Stimulated activated CD8-positive, alpha-beta memory T cell treated with anti-CD3 and anti-CD28 coated beads, Interleukin-7, amount 100 ng/mL, for 24 hours (primary cell): ENCODE measurements around the gene RAB11FIP3.
"Not testable (repeated sequence)": the region's sequence is repeated elsewhere in the genome, so short reads cannot be mapped to it uniquely, and the experiment has no call there.

Source experiments
- DNase-seq: peaks from one replicate; pipeline ENCODE4 v3.0.0-alpha.2; 2020; ENCODE audit warnings: low read depth

Gene RAB11FIP3

DNA sequence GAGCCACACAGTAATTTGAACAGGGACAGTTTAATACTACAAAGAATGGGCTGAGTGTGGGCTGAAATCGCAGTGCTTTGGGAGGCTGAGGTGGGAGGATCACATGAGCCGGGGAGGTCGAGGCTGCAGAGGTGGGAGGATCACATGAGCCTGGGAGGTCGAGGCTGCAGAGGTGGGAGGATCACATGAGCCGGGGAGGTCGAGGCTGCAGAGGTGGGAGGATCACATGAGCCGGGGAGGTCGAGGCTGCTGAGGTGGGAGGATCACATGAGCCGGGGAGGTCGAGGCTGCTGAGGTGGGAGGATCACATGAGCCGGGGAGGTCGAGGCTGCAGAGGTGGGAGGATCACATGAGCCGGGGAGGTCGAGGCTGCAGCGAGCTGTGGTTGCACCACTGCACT, 69.2 kb downstream of the RAB11FIP3 start:
- not testable (repeated sequence) for DNase-seq

DNA sequence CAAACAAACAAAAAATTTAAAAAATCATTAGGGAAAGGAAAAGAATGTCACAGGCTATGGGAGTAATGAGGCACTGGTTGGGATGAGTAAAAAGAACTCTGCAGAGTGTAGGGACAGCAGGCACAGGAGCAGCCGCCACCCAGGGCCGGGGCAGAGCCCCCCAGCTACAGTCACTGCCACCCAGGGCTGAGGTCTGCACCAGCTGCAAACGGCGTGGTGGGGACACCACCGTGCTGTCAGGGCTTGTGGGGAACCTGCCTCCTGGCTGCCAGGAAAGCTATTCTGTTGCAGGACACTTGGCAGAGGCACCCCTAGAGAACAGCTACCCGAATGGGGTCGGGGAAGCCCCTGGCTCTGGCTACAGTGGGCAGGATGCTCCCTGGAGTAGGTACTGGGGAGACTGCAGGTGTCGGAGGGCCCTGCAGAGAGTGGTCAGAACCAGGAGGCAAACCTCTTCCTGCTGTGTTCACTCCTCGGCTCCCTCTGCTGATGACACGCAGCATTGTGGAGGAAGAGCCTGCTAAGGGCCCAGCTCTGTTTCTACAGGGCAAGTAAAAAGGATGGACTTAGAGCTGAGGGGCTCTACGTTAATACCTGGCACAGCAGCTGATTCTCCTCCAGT, 69.8 kb downstream of the RAB11FIP3 start:
- no peak for DNase-seq

DNA sequence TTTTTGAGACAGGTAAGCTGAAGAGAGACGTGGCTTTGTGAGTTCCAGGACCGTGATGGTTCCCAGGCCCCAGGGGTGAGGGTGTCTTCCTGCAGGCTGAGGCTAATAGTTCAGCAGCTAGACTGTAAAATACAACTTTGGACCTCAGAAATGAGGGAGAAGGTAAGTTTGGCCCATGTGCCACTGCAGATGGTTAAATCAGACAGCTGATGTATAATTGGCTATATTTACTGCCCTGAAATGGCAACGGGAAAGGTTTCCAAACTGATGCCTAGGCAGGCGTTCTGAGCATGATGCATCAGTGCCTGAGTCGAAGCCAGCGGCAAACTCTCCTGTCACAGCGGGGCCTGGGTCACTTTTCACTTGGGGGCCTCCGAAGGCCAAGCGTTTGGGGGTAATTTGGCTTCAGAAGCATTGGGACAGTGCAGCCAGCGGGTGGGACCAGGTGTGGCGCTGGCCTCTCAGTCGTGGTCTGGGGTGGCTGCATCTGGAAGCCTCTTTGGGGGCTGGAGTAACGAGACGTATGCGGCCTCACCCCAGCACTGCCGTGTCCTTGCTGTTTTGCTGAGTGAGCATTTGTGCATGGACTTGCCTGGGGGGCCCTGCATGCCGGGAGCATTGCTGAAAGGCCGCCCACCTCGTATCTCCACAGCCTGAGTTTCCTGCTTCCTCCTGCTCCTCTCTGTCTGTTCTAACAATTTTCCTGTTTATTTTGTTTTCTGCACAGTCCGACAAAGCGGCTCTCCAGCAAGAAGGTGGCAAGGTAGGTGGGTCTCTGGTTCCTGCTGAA, 70.8 kb downstream of the RAB11FIP3 start:
- no peak for DNase-seq

DNA sequence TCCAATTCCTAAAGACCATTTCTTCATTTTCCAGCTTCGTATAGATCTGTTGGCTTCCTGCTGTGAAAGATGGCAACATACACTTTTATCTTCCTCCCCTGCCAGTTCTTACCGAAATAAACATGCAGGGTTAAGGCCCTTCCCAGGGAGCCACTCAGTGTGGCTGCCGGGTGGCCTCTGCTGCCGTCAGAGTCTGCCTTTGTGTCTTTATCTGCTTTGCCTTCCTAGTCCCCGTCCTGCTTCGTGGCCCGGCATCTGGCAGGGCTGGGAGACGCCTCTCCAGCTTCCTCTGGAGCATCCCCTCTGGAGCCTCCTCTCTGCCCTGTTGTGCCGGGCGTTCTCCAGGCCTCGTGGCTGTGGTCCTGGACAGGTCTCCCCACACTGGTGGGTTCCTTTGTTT, 71.8 kb downstream of the RAB11FIP3 start:
- no peak for DNase-seq

DNA sequence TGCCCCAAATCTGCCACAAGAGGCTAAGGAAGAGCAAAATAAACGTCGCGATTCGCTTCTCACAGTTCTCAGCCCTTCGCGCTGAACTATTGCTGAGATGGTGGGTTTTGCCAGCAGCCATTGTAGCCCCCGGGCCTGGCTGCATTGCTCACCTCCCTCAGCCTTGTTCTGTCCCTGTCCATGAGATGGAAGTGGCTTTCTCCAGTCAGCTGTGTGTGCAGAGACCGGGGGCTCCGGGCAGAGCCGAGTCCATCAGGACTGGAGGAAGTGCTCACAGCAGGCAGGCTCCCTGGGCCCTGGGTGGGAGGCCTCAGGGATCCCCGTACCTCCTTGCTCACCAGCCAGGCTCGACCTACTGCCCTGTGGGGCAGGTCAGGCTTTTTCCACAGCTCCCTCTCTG, 74.5 kb downstream of the RAB11FIP3 start:
- DNase-seq, result no peak

DNA sequence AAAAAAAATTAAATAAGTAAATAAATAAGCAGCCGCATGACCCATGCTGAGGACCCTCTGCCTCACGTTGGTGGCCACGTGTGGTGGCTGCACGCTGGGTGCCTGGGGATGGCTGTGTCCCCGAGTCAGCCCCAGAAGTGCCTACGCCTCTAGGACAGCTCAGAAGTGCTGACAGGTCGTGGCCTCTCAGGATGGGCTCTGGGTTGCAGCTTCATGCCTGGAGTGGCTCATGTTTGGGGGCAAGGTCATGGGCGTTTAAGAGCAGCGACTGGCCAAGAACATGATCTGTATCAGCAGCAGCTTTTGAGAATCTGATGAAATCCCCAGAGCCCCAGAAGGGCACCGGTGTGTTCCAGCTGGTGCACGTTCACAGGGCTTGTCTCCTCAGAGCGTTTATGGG, 75.3 kb downstream of the RAB11FIP3 start:
- no peak for DNase-seq

DNA sequence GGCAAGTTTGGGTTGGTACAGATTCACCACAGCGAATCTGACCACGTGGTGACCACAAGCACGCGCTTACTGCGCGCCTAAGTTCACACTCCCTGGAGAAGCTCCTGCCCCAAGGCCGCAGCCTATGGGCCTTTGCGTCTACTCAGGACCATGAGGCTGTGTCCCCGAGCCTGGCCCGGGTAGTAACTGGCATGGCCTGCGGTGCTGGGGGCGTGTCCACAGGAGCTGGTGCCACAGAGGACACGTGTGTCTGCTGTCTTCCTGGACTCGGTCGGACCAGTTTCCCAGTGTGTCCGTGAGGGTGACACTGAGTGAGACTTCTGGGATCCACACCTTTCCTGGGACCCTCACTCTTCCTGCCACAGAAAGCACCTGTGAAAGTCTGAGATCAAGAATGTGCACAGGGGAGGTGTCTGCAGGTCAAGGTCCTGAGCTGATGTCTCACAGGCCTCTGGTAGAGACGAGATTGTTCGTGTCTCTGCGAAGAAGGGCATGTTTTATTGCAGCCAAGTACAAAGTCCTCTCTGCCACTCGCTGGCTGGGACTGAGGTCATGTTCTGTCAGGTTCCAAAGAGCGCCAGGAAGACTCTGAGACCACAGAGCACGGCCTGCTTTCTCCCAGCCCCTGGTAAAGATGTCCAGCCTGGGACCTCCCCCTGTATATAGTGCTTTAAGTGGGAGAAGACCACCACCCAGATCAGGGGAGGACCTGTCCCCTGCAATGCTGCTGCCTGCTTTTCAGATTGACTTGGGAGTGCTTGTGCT, 76.9 kb downstream of the RAB11FIP3 start:
- no peak for DNase-seq

DNA sequence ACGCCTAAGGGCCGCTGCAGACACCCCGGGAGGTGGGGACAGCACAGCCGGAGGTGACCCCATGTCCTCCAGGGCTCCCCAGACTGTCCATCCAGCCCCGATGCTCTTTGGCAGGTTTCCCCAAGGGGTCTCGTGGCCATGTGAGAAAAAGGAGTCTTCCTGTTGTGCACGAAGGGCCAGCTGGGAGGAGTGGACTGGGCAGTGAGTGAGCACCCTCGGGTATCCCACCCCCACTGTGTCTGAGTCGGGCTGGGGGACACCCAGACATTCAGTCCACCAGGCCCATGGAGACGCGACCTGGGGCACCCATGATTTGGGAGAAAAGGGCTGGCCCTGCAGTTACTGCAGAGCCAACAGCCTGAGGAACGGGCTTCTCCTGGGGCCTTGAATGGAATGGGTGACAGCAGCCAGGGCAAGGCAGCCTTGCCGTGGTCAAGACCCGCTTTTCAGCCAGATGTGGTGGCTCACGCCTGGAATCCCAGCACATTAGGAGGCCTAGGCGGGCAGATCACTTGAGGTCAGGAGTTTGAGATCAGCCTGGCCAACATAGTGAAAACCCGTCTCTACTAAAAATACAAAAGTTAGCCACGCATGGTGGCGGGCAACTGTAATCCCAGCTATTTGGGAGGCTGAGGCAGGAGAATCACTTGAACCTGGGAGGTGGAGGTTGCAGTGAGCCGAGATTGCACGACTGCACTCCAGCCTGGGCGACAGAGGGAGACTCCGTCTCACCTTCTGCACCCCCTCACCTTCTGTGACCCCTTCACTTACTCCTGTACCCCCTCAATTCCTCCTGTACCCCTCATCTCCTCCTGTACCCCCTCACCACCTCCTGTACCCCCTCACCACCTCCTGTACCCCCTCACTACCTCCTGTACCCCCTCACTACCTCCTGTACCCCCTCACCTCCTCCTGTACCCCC, 78.0 kb downstream of the RAB11FIP3 start:
- DNase-seq, result no peak

DNA sequence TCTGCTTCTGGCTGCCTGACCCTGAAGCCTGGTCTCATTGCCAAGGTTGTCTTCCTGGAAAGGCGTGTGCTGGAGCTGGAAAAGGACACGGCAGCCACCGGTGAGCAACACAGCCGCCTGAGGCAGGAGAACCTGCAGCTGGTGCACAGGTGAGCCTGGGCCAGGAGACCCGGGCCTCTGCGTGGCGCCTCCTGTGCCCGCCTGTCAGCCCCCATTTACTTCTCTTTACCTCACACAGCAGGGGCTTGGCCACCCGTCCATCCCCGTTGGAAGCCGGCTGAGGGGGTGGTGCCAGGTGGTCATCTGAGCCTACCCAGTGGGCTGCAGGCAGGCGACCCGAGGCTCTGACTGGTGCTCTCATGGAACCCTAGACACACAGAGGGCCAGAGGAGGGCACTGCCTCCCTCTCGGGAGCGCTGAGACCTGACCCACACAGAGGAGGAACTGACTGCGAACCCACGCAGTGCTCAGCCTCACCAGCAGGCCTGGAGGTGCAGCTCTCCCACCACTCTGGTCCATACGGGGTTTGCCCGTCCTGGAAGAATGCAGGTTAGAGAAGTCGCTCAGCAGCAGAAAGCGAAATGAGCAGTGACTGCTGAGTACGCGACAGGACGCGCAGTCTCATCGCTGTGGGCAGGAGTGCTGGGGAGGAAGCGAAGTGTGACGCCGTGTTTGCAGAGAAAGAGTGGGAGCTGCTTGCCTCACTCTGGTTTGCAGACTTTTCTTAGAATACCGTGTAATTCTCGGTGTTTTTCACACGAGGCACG, 80.2 kb downstream of the RAB11FIP3 start:
- no peak for DNase-seq

DNA sequence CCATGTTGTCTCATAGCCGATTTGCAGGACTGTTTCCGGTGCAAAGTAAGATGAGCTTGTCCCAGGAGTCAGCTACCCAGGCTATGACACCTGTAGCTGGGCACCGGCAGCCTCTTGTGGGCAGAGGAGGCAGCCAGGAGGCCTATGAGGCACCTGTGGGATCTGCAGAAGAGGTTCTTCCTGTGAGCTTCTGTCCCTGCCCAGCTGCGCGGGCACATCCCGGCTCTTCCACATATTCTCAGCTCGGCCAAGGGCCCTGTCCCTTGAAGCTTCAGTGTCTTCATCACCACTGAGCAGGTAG, 80.7 kb downstream of the RAB11FIP3 start:
- no peak for DNase-seq

DNA sequence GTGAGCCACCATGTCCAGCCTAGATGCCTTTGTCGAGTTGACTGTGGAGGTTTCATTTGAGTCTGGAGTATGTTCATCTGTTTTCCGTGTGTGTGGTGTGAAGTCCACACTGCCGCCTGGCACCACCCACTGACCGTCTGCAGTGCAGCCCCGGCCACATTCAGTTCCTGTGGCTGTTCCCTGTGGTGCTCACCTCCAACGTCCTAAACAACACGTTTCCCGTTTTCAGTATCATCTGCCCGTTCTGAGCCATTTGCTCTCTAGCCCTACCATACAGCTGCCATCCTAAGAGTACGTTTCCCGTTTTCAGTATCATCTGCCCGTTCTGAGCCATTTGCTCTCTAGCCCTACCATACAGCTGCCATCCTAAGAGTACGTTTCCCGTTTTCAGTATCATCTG, 82.1 kb downstream of the RAB11FIP3 start:
- DNase-seq, result not testable (repeated sequence)

DNA sequence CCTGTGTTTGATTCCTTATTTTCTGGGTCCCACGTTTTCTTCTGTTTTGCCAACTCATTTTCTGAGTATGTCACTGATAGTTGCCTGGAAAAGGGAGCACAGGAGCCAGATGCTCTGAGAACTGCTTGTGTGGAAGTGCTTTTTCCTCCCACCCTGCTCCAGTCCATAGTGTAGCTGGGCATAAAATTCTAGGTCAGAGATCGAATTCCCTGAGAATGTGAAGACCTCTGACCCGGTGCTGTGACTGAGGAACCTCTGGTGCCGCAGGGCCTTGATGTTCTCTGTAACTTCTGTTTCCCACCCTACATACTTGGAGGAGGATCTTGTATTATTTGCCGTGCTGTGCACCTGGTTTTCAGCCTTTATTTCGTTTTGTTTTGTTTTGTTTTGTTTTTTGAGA, 82.5 kb downstream of the RAB11FIP3 start:
- DNase-seq, result no peak

DNA sequence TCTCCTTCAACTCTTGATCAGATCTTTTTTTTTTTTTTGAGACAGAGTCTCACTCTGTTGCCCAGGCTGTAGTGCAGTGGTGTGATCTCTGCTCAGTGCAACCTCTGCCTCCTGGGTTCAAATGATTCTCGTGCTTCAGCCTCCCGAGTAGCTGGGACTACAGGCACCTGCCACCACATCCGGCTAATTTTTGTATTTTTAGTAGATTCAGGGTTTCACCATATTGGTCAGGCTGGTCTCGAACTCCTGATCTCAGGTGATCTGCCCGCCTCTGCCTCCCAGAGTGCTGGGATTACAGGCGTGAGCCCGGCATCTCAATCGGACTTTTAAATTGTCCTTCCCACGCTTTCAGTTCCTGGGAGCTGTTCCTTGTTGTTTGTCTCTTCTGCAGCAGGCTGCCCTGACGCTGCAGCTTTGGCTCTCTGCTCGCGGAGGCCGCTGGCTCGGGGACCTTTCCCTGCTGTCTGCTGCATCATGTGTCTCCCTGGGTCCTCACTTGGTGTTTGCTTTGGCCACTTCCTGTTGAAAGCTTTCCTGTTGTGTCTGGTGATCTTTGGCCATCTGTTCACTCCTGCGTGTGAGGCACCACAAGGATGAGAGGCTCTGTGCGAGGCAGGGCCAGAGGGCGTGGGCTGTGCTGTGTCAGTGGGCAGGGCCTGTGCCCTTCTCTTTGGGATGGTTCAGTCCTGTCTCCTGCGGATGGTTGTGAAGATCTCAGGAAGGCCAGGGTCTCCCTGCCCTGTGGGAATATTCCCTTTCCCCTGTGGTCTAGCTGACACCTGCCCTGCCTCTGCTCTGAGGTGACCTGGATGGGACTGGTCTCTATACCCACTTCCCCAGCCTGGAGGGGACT, 83.7 kb downstream of the RAB11FIP3 start:
- no peak for DNase-seq

DNA sequence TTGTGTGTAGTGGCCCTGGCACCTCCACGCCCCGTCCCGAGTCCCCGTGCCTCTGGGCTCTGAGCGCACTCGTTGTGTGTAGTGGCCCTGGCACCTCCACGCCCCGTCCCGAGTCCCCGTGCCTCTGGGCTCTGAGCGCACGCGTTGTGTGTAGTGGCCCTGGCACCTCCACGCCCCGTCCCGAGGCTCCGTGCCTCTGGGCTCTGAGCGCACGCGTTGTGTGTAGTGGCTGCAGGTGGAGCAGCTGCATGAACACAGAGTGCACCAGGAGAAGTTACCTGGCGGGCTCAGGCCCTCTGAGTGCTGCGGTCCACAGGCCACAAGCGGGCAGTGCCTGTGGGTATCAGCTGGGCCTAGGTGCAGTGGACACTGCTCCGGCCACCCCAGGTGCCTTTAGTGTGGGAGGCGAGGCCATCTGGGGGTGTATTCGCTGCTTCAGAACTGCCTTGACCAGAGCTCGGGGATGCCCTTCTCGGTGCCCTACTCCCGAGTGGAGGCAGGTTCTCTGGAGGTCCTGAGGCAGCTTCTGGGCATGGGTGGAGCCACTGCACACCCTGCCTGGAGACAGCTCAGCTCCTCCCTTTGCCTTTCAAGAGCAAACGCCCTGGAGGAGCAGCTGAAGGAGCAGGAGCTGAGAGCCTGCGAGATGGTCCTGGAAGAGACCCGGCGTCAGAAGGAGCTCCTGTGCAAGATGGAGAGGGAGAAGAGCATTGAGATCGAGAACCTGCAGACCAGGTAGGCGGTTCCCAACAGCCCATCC, 84.8 kb downstream of the RAB11FIP3 start:
- no peak for DNase-seq

DNA sequence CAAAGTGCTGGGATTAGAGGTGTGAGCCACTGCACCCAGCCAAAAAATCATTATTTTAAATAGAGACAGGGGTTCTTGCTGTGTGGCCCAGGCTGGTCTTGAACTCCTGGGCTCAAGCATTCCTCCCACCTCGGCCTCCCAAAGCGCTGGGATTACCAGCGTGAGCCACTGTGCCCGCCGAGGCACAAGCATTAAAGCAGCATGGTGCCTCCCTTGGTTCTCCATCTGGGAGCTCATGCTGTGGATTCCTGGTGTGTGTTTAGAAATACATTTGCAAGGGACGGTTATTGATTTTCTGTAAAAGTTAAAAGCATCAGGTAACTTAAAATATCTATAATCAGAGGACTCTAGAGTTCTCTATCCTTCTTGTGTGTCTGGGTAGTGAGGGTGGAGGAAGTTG, 87.4 kb downstream of the RAB11FIP3 start:
- no peak for DNase-seq

DNA sequence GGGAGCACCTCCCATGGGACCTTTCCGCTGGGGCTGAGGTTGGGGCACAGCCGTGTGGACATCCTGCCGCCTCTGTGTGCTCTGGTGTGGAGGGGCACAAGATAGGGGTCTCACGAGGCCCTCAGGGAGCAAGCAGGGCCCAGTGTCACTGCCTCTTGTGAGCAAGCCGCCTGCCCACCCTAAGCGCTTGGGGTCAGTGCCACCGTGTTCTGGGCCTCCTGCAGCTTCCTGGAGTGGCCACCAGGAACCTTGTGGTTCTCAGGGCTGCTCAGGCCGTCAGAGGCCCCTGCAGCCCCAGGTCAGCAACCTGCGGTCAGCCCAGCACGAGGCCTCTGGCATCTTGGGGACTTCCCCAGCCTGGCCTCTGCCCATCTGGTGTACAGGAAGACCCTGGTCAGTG, 88.5 kb downstream of the RAB11FIP3 start:
- no peak for DNase-seq

DNA sequence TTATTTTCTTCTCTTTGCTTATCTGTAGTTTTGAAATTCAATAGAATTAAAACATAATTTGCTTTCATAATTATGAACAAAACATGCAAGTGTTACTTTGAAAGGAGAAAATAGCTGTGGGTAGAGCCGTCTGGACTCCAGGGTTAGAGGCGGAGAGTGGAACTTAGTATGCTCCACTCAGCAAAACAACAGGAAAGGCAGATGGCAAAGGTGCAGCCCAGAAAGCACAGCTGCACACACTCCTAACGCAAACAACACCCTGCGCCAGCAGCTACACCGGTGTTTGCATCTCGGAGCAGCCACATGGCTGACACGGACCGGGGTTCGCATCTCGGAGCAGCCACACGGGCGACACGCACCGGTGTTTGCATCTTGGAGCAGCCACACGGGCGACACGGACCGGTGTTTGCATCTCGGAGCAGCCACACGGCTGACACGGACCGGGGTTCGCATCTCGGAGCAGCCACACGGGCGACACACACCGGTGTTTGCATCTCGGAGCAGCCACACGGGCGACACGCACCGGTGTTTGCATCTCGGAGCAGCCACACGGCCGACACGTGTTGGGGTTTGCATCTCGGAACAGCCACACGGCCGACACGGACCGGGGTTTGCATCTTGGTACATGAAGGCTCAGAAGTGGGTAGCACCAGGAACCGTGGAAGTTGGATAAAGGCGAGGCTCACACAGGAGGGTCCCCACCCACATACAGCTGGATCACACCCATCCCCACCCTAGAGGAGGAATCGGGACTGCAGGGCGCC, 89.9 kb downstream of the RAB11FIP3 start:
- DNase-seq, result no peak

DNA sequence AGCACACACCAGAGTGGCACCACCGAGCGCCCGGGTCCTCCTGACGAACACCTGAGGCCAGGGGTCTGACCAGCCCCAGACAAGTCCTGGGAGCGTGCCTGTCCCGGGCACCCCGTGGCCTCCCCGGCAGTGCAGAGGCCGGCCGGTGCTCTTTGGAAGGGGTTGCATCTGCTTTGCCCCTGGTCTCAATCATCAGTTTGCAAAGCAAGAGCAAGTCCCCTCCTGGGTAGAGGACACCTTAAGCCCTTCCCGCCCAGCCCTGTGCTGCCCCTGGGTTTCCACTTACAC, 90.4 kb downstream of the RAB11FIP3 start:
- no peak for DNase-seq

DNA sequence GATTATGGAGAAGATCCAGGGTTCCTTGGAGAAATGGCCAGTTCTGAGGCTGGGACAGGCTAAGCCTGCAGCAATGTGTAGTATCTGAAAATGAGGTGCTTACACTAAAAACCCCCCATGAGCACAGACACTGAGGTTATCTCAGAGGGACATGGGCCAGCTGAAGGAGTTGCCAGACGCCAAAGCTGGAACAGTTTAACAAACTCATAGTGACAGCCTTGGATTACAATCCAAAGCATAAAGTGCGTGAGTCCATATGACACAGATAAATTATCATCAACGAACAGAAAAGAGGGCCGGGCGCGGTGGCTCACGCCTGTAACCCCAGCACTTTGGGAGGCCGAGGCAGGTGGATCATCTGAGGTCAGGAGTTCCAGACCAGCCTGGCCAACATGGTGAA, 90.9 kb downstream of the RAB11FIP3 start:
- DNase-seq, result no peak
